ENCODE results near the gene OPN1MW. TPM values are rescaled to one million over a fixed set of nuclear protein-coding genes. Genes with fewer than 3 reads are reported as not detected.

The OPN1MW gene
- not detected in 2 replicates for total RNA-seq

DNA sequence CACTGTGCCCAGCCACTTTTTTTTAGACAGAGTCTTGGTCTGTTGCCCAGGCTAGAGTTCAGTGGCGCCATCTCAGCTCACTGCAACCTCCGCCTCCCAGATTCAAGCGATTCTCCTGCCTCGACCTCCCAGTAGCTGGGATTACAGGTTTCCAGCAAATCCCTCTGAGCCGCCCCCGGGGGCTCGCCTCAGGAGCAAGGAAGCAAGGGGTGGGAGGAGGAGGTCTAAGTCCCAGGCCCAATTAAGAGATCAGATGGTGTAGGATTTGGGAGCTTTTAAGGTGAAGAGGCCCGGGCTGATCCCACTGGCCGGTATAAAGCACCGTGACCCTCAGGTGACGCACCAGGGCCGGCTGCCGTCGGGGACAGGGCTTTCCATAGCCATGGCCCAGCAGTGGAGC is at the start of gene OPN1MW:
Gene OPN1MW, plus strand, starts transcription at position 301 of the 400 bp plus-strand sequence. Its CDS starts 82 bp downstream, at position 383.

DNA sequence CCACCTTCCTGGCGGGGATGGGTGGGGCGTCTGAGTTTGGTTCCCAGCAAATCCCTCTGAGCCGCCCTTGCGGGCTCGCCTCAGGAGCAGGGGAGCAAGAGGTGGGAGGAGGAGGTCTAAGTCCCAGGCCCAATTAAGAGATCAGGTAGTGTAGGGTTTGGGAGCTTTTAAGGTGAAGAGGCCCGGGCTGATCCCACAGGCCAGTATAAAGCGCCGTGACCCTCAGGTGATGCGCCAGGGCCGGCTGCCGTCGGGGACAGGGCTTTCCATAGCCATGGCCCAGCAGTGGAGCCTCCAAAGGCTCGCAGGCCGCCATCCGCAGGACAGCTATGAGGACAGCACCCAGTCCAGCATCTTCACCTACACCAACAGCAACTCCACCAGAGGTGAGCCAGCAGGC is 38.4 kb upstream of the OPN1MW start, which contains the start of gene OPN1LW:
Gene OPN1LW, plus strand, starts transcription at position 234 of the 400 bp plus-strand sequence. Its CDS starts 41 bp downstream, at position 275.

DNA sequence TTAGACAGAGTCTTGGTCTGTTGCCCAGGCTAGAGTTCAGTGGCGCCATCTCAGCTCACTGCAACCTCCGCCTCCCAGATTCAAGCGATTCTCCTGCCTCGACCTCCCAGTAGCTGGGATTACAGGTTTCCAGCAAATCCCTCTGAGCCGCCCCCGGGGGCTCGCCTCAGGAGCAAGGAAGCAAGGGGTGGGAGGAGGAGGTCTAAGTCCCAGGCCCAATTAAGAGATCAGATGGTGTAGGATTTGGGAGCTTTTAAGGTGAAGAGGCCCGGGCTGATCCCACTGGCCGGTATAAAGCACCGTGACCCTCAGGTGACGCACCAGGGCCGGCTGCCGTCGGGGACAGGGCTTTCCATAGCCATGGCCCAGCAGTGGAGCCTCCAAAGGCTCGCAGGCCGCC is 37.1 kb downstream of the OPN1MW start, which contains the start of gene OPN1MW2:
Gene OPN1MW2, plus strand, starts transcription at position 301 of the 400 bp plus-strand sequence. Its CDS starts 60 bp downstream, at position 361.

Other genes with a start within 250 kb of the OPN1MW start
- gene NAA10, start 247.6 kb upstream of the OPN1MW start, total RNA-seq = 114 and 132 TPM in 2 replicates
- 2.3 and 3.1 TPM in 2 replicates for gene RENBP, start 238.0 kb upstream of the OPN1MW start, total RNA-seq
- 40.6 and 56.9 TPM in 2 replicates for gene HCFC1, start 210.8 kb upstream of the OPN1MW start, total RNA-seq
- 3.7 and 4.0 TPM in 2 replicates for gene TMEM187, start 209.8 kb upstream of the OPN1MW start, total RNA-seq
- 72.7 and 88.6 TPM in 2 replicates for gene IRAK1, start 162.7 kb upstream of the OPN1MW start, total RNA-seq
- gene MECP2, start 84.9 kb upstream of the OPN1MW start, total RNA-seq = 32.8 and 34.7 TPM in 2 replicates
- gene OPN1LW, start 38.4 kb upstream of the OPN1MW start, total RNA-seq = not detected in 2 replicates
- not detected in 2 replicates for gene OPN1MW2, start 37.2 kb downstream of the OPN1MW start, total RNA-seq
- gene OPN1MW3, start 75.0 kb downstream of the OPN1MW start, total RNA-seq = not detected in 2 replicates
- gene TEX28, start 112.5 kb downstream of the OPN1MW start, total RNA-seq = not detected in 2 replicates
- under 0.01 TPM in 1 of 2 replicates, not detected in the other for gene TKTL1, start 113.2 kb downstream of the OPN1MW start, total RNA-seq
- gene FLNA, start 192.0 kb downstream of the OPN1MW start, total RNA-seq = 1,397 and 1,424 TPM in 2 replicates
- gene EMD, start 196.7 kb downstream of the OPN1MW start, total RNA-seq = 32.3 and 38.3 TPM in 2 replicates
- gene RPL10, start 215.8 kb downstream of the OPN1MW start, total RNA-seq = 2,059 and 2,767 TPM in 2 replicates
- 72.6 and 76.0 TPM in 2 replicates for gene DNASE1L1, start 226.7 kb downstream of the OPN1MW start, total RNA-seq
- 19.4 and 23.1 TPM in 2 replicates for gene TAFAZZIN, start 228.9 kb downstream of the OPN1MW start, total RNA-seq
- gene ATP6AP1, start 246.1 kb downstream of the OPN1MW start, total RNA-seq = 65.6 and 70.3 TPM in 2 replicates